H9 (cell line): ENCODE measurements around the gene LMBRD2. TPM values are rescaled to one million over a fixed set of nuclear protein-coding genes. Genes with fewer than 3 reads are reported as not detected.

ENCODE experiments used
- DNase-seq: peaks from one replicate; pipeline ENCODE4 v3.0.0-alpha.2; 2017
- H2AFZ ChIP-seq: one replicate; pipeline ENCODE4 v1.6.1; 2013; ENCODE audit warnings: mild to moderate bottlenecking, low read length, control low read depth, moderate library complexity
- H2AK5ac ChIP-seq: 2 replicates; pipeline ENCODE4 v1.6.1; 2013; ENCODE audit warnings: low read length, control low read depth, mixed read lengths; ENCODE audit not compliant: insufficient read length
- H2BK120ac ChIP-seq: one replicate; pipeline ENCODE4 v1.6.1; 2013; ENCODE audit warnings: low read depth, mild to moderate bottlenecking, low read length, control low read depth, inconsistent platforms; ENCODE audit not compliant: poor library complexity, severe bottlenecking
- H2BK12ac ChIP-seq: 2 replicates; pipeline ENCODE4 v1.6.1; 2013; ENCODE audit warnings: low read length, control low read depth, mixed read lengths, low read depth; ENCODE audit not compliant: insufficient read length
- H2BK15ac ChIP-seq: 2 replicates; pipeline ENCODE4 v1.6.1; 2013; ENCODE audit warnings: low read depth, low read length, control low read depth
- H2BK20ac ChIP-seq: one replicate; pipeline ENCODE4 v1.6.1; 2013; ENCODE audit warnings: low read depth, mild to moderate bottlenecking, low read length, control low read depth, inconsistent platforms; ENCODE audit not compliant: poor library complexity, severe bottlenecking
- H2BK5ac ChIP-seq: 2 replicates; pipeline ENCODE4 v1.6.1; 2013; ENCODE audit warnings: low read length, control low read depth, mixed read lengths; ENCODE audit not compliant: insufficient read length
- H3K14ac ChIP-seq: 2 replicates; pipeline ENCODE4 v1.6.1; 2013; ENCODE audit warnings: low read length, control low read depth; ENCODE audit not compliant: insufficient read depth
- H3K18ac ChIP-seq: 2 replicates; pipeline ENCODE4 v1.6.1; 2013; ENCODE audit warnings: low read depth, mild to moderate bottlenecking, mixed read lengths, low read length, control low read depth; ENCODE audit not compliant: insufficient read length
- H3K23ac ChIP-seq: 2 replicates; pipeline ENCODE4 v1.6.1; 2013; ENCODE audit warnings: low read length, control low read depth, mixed read lengths, low read depth; ENCODE audit not compliant: insufficient read length
- H3K23me2 ChIP-seq: 2 replicates; pipeline ENCODE4 v1.6.1; 2013; ENCODE audit warnings: low read depth, mild to moderate bottlenecking, mixed read lengths, low read length, control low read depth; ENCODE audit not compliant: insufficient read length, poor library complexity, severe bottlenecking
- H3K27ac ChIP-seq: 2 replicates; pipeline ENCODE4 v1.5.1; 2013; ENCODE audit warnings: low read length, control low read depth, mixed read lengths, low read depth; ENCODE audit not compliant: insufficient read length
- H3K27me3 ChIP-seq: 2 replicates; pipeline ENCODE4 v1.6.1; 2013; ENCODE audit warnings: low read length, control low read depth, inconsistent platforms; ENCODE audit not compliant: insufficient read depth
- H3K4ac ChIP-seq: 2 replicates; pipeline ENCODE4 v1.6.1; 2013; ENCODE audit warnings: low read depth, mild to moderate bottlenecking, control low read depth, inconsistent platforms, low read length, moderate library complexity
- H3K4me1 ChIP-seq: 2 replicates; pipeline ENCODE4 v1.6.1; 2013; ENCODE audit warnings: low read length, control low read depth, inconsistent platforms; ENCODE audit not compliant: insufficient read depth
- H3K4me2 ChIP-seq: 2 replicates; pipeline ENCODE4 v1.6.1; 2013; ENCODE audit warnings: low read length, control low read depth, mixed read lengths; ENCODE audit not compliant: insufficient read length, insufficient read depth
- H3K56ac ChIP-seq: 2 replicates; pipeline ENCODE4 v1.6.1; 2013; ENCODE audit warnings: low read depth, mild to moderate bottlenecking, mixed read lengths, low read length, control low read depth; ENCODE audit not compliant: insufficient read length
- H3K79me1 ChIP-seq: 2 replicates; pipeline ENCODE4 v1.6.1; 2013; ENCODE audit warnings: low read depth, mild to moderate bottlenecking, moderate library complexity, low read length, control low read depth, inconsistent platforms; ENCODE audit not compliant: insufficient read depth, poor library complexity, severe bottlenecking
- H3K79me2 ChIP-seq: 2 replicates; pipeline ENCODE4 v1.6.1; 2013; ENCODE audit warnings: low read length, control low read depth, inconsistent platforms; ENCODE audit not compliant: insufficient read depth
- H3K9ac ChIP-seq: 2 replicates; pipeline ENCODE4 v1.6.1; 2013; ENCODE audit warnings: low read length, control low read depth, mixed read lengths; ENCODE audit not compliant: insufficient read length; ENCODE audit errors: extremely low read depth
- H3K9me3 ChIP-seq: one replicate; pipeline ENCODE4 v1.6.1; 2013; ENCODE audit warnings: low read depth, low read length, inconsistent platforms; ENCODE audit not compliant: control insufficient read depth
- H3T11ph ChIP-seq: one replicate; pipeline ENCODE4 v1.6.1; 2013; ENCODE audit warnings: mild to moderate bottlenecking, low read length, control low read depth, inconsistent platforms
- H4K20me1 ChIP-seq: one replicate; pipeline ENCODE4 v1.6.1; 2013; ENCODE audit not compliant: control insufficient read depth, insufficient read length, insufficient read depth
- H4K5ac ChIP-seq: 2 replicates; pipeline ENCODE4 v1.6.1; 2013; ENCODE audit warnings: low read depth, mild to moderate bottlenecking, mixed read lengths, low read length, control low read depth; ENCODE audit not compliant: insufficient read length
- H4K8ac ChIP-seq: replicated peaks from 2 replicates; pipeline ENCODE4 v1.6.1; 2013; ENCODE audit warnings: low read length, control low read depth, mixed read lengths, low read depth; ENCODE audit not compliant: insufficient read length
- H4K91ac ChIP-seq: 2 replicates; pipeline ENCODE4 v1.6.1; 2013; ENCODE audit warnings: low read depth, mild to moderate bottlenecking, moderate library complexity, mixed read lengths, low read length, control low read depth; ENCODE audit not compliant: insufficient read length
- H3K27ac Mint-ChIP-seq, 3 experiments: 2 replicates in 2 of 3; 3 replicates in 1 of 3; pipeline ENCODE4 v1.8.0; 2020 to 2021; ENCODE audit warnings: mixed read lengths in 3 of 3, mild to moderate bottlenecking in 1 of 3, moderate library complexity in 1 of 3
- H3K27me3 Mint-ChIP-seq: 2 replicates; pipeline ENCODE4 v1.8.0; 2021; ENCODE audit warnings: low read depth, mild to moderate bottlenecking, moderate library complexity, mixed read lengths
- H3K36me3 Mint-ChIP-seq, 3 experiments: 2 replicates in 2 of 3; 3 replicates in 1 of 3; pipeline ENCODE4 v1.8.0; 2020 to 2021; ENCODE audit warnings: low read depth in 3 of 3, mixed read lengths in 3 of 3; ENCODE audit not compliant: insufficient read depth in 1 of 3
- H3K4me1 Mint-ChIP-seq, 2 experiments: 2 replicates each; pipeline ENCODE4 v1.8.0; 2020; ENCODE audit warnings: mixed read lengths in 2 of 2
- H3K4me3 Mint-ChIP-seq, 2 experiments: 2 replicates in 1 of 2; 3 replicates in 1 of 2; pipeline ENCODE4 v1.8.0; 2020 to 2021; ENCODE audit warnings: mild to moderate bottlenecking in 2 of 2, mixed read lengths in 2 of 2, moderate library complexity in 1 of 2
- H3K9me3 Mint-ChIP-seq, 2 experiments: 2 replicates in 1 of 2; 3 replicates in 1 of 2; pipeline ENCODE4 v1.8.0; 2020; ENCODE audit warnings: mild to moderate bottlenecking in 2 of 2, mixed read lengths in 2 of 2, moderate library complexity in 1 of 2
- WGBS: extraction: QIAGEN DNeasy Blood & Tissue Kit; methylation state at CpG from one replicate; pipeline ENCODE4 v1.1.7; 2013; ENCODE audit warnings: missing lambda C conversion rate, low lambda C conversion rate, mixed read lengths; ENCODE audit not compliant: insufficient read length; ENCODE audit errors: extremely low coverage; 5-methylcytosine and 5-hydroxymethylcytosine counted together
- total RNA-seq: library from RNA; stranded (reverse); gene quantifications from 2 replicates; pipeline ENCODE4 v1.2.1, GENCODE V29; 2021
- TF ChIP-seq, protein P1 (sequence below): fragments of 200-600 bp; sonication (generic); conservative IDR thresholded peaks from 3 replicates; pipeline ENCODE4 v1.8.0; 2021; ENCODE audit warnings: antibody characterized with exemption, mild to moderate bottlenecking

Gene LMBRD2
- total RNA-seq, 1 experiment from 2014 or later: 5.3 TPM

GRCh38 chr5:36172599-36172998 lies 20.9 kb upstream of the LMBRD2 start:
- Mint-ChIP-seq H3K4me3 (no peak overlapping the region), H3K9me3 (no peaks in the 10 kb centered on the region), H3K27ac (no peak overlapping the region), H3K36me3 (peaks cover 24 to 89% (median 81%) of the 10 kb centered on the region in 3 experiments; a peak in 6 of 7 replicates), H3K4me1 (no peaks in the 10 kb centered on the region), H3K27me3 (no peaks in the 10 kb centered on the region)
- no peak overlapping the region for H4K5ac ChIP-seq
- H3K4ac ChIP-seq: no peak overlapping the region
- no peak overlapping the region for H2AFZ ChIP-seq
- TF ChIP-seq, protein P1, sequence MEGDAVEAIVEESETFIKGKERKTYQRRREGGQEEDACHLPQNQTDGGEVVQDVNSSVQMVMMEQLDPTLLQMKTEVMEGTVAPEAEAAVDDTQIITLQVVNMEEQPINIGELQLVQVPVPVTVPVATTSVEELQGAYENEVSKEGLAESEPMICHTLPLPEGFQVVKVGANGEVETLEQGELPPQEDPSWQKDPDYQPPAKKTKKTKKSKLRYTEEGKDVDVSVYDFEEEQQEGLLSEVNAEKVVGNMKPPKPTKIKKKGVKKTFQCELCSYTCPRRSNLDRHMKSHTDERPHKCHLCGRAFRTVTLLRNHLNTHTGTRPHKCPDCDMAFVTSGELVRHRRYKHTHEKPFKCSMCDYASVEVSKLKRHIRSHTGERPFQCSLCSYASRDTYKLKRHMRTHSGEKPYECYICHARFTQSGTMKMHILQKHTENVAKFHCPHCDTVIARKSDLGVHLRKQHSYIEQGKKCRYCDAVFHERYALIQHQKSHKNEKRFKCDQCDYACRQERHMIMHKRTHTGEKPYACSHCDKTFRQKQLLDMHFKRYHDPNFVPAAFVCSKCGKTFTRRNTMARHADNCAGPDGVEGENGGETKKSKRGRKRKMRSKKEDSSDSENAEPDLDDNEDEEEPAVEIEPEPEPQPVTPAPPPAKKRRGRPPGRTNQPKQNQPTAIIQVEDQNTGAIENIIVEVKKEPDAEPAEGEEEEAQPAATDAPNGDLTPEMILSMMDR: no peak
- H2BK5ac ChIP-seq: no peak overlapping the region
- no peak for DNase-seq
- no peak overlapping the region for H3T11ph ChIP-seq
- no peaks in the 10 kb centered on the region for H3K27me3 ChIP-seq
- no peaks in the 10 kb centered on the region for H3K79me2 ChIP-seq
- H3K27ac ChIP-seq: no peak overlapping the region
- no peak overlapping the region for H4K91ac ChIP-seq
- H3K23ac ChIP-seq: no peak overlapping the region
- no peak overlapping the region for H3K18ac ChIP-seq
- H3K23me2 ChIP-seq: no peaks in the 10 kb centered on the region
- H3K14ac ChIP-seq: no peak overlapping the region
- H3K56ac ChIP-seq: no peak overlapping the region
- no peaks in the 10 kb centered on the region for H4K20me1 ChIP-seq
- WGBS: no CpG with 5 or more reads among the region's 1 CpG
- no peaks in the 10 kb centered on the region for H3K9me3 ChIP-seq
- H2BK20ac ChIP-seq: no peak overlapping the region
- H3K4me1 ChIP-seq: no peaks in the 10 kb centered on the region
- no peak overlapping the region for H2BK120ac ChIP-seq
- H4K8ac ChIP-seq: no peak overlapping the region
- H2AK5ac ChIP-seq: no peak overlapping the region
- no peak overlapping the region for H2BK15ac ChIP-seq
- H3K9ac ChIP-seq: no peak overlapping the region
- no peak overlapping the region for H2BK12ac ChIP-seq
- H3K79me1 ChIP-seq: no peaks in the 10 kb centered on the region
- H3K4me2 ChIP-seq: no peak overlapping the region
